ENCODE measurements around the gene VEZF1.

VEZF1 gene

DNA sequence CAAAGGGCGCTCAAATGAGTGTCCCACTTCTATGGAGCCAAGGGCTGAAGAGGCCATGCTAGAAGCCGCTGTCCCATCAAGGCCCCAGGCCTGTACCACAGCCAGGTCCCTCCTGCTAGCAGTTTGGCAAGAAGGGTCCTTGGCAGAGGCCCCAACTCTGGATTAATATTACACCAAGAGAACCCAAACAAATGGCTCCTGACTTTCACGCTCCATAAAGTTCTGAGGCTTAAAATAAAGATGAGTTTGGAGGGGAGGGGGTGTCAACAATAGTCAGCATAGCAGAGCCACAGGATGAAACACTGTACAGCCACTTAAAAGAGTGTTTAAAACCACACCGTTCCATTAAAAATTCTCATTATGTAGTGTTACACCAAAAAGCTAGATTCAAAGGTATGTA lies 63.4 kb downstream of the VEZF1 start:
- no peak for DNase-seq
